ENCODE measurements around the gene HCRT. TPM values are rescaled to one million over a fixed set of nuclear protein-coding genes. Genes with fewer than 3 reads are reported as not detected.

HCRT gene
- total and polyA plus RNA-seq, 2 of the 8 experiments (the other 6 are each of a cell fraction or from before 2014, with no cell fraction given): not detected

DNA sequence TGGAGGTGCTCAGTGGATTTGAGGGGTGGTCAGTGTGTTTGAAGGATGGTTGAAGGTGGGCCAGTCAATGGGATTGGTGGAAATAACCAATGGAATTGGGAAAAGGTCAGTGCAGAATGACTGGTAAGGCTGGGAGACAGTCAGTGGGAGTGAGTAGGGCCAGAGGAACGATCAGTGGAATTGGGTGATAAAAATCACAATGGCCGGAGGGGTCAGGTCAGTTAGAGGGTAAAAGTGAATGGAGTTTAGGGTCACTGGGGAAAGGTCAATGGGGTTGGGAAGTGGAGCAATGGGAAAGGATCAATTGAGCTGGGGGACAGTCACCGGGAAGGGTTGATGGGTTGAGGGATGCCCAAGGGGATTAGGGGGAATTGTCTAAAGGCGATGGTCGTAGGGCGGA lies 19.5 kb downstream of the HCRT start:
- CTCF ChIA-PET (ENCODE audit: partially characterized antibody): interaction anchor here (1.4 kb wide), 1 partner anchor 206 kb away, joined by 3 read pairs; no protein-coding TSS in a partner anchor
- TF ChIP-seq KDM4A (IDR thresholded peaks at IDR 0.05; ENCODE audit: low read depth, low read length, severe bottlenecking): no peak
- no peak for TF ChIP-seq YY1 (IDR thresholded peaks at IDR 0.05; ENCODE audit: low read depth, low read length)
- no peak for TF ChIP-seq SP1 (IDR thresholded peaks at IDR 0.05; ENCODE audit: low read depth, low read length)
- no peak for TF ChIP-seq KDM5A (IDR thresholded peaks at IDR 0.05; ENCODE audit: low read length)
- TF ChIP-seq SRF (IDR thresholded peaks at IDR 0.05; ENCODE audit: low read depth, low read length): no peak
- no peak for TF ChIP-seq ASH2L (IDR thresholded peaks at IDR 0.05; ENCODE audit: low read length)
- TF ChIP-seq, protein P1, sequence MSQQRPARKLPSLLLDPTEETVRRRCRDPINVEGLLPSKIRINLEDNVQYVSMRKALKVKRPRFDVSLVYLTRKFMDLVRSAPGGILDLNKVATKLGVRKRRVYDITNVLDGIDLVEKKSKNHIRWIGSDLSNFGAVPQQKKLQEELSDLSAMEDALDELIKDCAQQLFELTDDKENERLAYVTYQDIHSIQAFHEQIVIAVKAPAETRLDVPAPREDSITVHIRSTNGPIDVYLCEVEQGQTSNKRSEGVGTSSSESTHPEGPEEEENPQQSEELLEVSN (IDR thresholded peaks at IDR 0.05): no peak
- no peak for TF ChIP-seq ZNF274 (IDR thresholded peaks at IDR 0.05; ENCODE audit: borderline replicate concordance, extremely low read depth, low read length)
- TF ChIP-seq EP300 (IDR thresholded peaks at IDR 0.05; ENCODE audit: borderline replicate concordance in 1 of 2, low read depth in 2 of 2, low read length in 2 of 2): no peak
- TF ChIP-seq CBX5 (IDR thresholded peaks at IDR 0.05; ENCODE audit: low read depth, low read length): no peak
- no peak for TF ChIP-seq RNF2 (IDR thresholded peaks at IDR 0.05; ENCODE audit: borderline replicate concordance, low read depth, low read length, missing control alignments, poor library complexity, severe bottlenecking)
- TF ChIP-seq POLR2AphosphoS5 (IDR thresholded peaks at IDR 0.05; ENCODE audit: low read depth, low read length): no peak
- TF ChIP-seq, protein P2, sequence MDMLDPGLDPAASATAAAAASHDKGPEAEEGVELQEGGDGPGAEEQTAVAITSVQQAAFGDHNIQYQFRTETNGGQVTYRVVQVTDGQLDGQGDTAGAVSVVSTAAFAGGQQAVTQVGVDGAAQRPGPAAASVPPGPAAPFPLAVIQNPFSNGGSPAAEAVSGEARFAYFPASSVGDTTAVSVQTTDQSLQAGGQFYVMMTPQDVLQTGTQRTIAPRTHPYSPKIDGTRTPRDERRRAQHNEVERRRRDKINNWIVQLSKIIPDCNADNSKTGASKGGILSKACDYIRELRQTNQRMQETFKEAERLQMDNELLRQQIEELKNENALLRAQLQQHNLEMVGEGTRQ (IDR thresholded peaks at IDR 0.05; ENCODE audit: low read length): no peak

More for the DNA sequence above, 19.5 kb downstream of the HCRT start:
- Histone ChIP-seq H3K23me2 (ENCODE audit: low read depth, low read length) (no peaks in the 10 kb centered on the region), H3K9ac (replicated peaks in 1 of 4; ENCODE audit: extremely low read depth in 1 of 4, low read depth in 3 of 4, low read length in 3 of 4) (no peak overlapping the region), H4K91ac (replicated peaks; ENCODE audit: insufficient read length, low read length) (no peak overlapping the region), H2BK12ac (ENCODE audit: low read depth, low read length) (no peak overlapping the region), H3K14ac (ENCODE audit: insufficient read length) (no peak overlapping the region), H2AFZ (ENCODE audit: low read length) (no peak overlapping the region), H3K27ac (ENCODE audit: low read depth, low read length) (no peak overlapping the region), H2BK15ac (ENCODE audit: low read length) (no peak overlapping the region), H3K56ac (replicated peaks; ENCODE audit: insufficient read length, low read depth, low read length) (no peak overlapping the region), H3K4me1 (replicated peaks in 1 of 4; ENCODE audit: control insufficient read depth in 3 of 4, insufficient read depth in 4 of 4, low read length in 3 of 4) (no peaks in the 10 kb centered on the region; a peak in 2 of 7 replicates), H3K4me3 (ENCODE audit: extremely low read depth in 1 of 4, insufficient read depth in 2 of 4, low read depth in 3 of 4, low read length in 4 of 4) (no peak overlapping the region), H2BK5ac (ENCODE audit: low read depth, low read length) (no peak overlapping the region), H3K23ac (ENCODE audit: insufficient read length) (no peak overlapping the region), H3K9me3 (ENCODE audit: insufficient read depth in 2 of 2, low read depth in 1 of 2, low read length in 1 of 2) (no peaks in the 10 kb centered on the region), H3K4me2 (ENCODE audit: insufficient read depth in 1 of 2, low read depth in 2 of 2, low read length in 2 of 2) (no peak overlapping the region), H2BK120ac (replicated peaks; ENCODE audit: low read depth, low read length) (no peak overlapping the region), H4K8ac (ENCODE audit: extremely low read depth, insufficient read depth, low read length) (no peak overlapping the region), H3K36me3 (ENCODE audit: control insufficient read depth in 2 of 4, insufficient read depth in 4 of 4, low read length in 3 of 4) (no peaks in the 10 kb centered on the region), H3K27me3 (replicated peaks in 1 of 4; ENCODE audit: control insufficient read depth in 3 of 4, extremely low read depth in 1 of 4, insufficient read depth in 3 of 4, low read length in 3 of 4) (no peaks in the 10 kb centered on the region), H2AK5ac (ENCODE audit: low read depth, low read length) (no peak overlapping the region), H4K5ac (ENCODE audit: insufficient read length, low read depth, low read length) (no peak overlapping the region), H3K4ac (replicated peaks; ENCODE audit: insufficient read length, low read depth, low read length) (no peak overlapping the region), H3K79me1 (ENCODE audit: low read depth, low read length) (no peaks in the 10 kb centered on the region), H2BK20ac (ENCODE audit: low read length) (no peak overlapping the region), H3K18ac (ENCODE audit: extremely low read depth, low read length) (no peak overlapping the region), H3K79me2 (ENCODE audit: control insufficient read depth in 1 of 2, insufficient read depth in 2 of 2, low read length in 2 of 2) (no peaks in the 10 kb centered on the region), H4K20me1 (replicated peaks in 1 of 2; ENCODE audit: control insufficient read depth in 1 of 2, insufficient read depth in 2 of 2, low read length in 2 of 2) (no peaks in the 10 kb centered on the region)
- POLR2A ChIA-PET (ENCODE audit: partially characterized antibody): no interaction called here
- FAIRE-seq: no peak
- no peak for DNase-seq (ENCODE audit: low read depth in 1 of 2, low spot score in 2 of 2)
- 92% methylated on average over 6 of the region's 6 CpGs; no CpG with 5 or more reads in 1 of the 2 experiments for WGBS, 2 experiments (ENCODE audit: extremely low coverage in 1 of 2, insufficient coverage in 1 of 2, insufficient read length in 1 of 2, insufficient replicate concordance in 2 of 2, low coverage in 1 of 2, low lambda C conversion rate in 2 of 2, missing lambda C conversion rate in 1 of 2)

Data from H1 (cell line).